GM21381 (cell line): ENCODE data around the gene GIT1.
A peak's percentile ranks its signal among the peaks of the same experiment; 100 is the strongest.

Source experiments
- ATAC-seq: cut with Tn5 transposase; IDR thresholded peaks from one replicate; pipeline ENCODE4 v1.9.1; 2021; ENCODE audit warnings: mild to moderate bottlenecking, moderate library complexity; ENCODE audit not compliant: unreplicated experiment

GIT1 gene

DNA sequence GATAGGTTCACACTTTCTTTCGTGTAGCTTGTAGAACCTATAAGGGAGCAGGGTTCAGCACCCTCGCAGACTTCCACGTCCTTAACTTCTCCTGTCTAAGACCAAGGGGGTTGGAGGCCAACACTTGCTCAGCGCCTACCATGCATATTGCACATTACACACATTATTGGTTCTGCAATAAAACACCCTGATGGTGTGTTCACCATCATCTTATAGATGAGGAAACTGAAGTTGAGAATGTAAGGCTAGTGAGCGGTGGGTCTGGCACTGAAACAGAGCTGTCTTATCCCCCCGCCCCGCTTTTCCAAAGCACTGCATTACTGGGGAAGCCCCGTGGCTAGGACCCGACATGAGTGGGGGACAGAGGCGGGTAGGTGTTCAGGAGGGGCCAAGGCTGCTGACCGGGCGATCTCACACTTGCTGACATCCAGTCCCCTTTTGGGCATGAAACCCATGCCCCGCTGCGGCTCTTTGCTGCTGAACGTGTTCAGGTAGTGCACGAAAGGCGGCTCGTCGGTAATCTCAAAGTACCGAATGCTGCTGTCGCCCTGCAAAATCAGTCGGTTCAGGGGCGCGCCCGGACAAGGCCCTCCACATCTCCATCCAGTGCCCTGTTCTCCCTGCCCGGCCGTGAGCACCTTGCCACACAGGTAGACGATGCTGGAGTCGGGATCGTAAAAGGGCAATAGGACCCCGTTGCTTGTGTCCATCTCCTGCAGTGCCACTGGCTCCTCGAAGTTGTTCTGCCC, 27.0 kb upstream of the GIT1 start:
- no peak for ATAC-seq

DNA sequence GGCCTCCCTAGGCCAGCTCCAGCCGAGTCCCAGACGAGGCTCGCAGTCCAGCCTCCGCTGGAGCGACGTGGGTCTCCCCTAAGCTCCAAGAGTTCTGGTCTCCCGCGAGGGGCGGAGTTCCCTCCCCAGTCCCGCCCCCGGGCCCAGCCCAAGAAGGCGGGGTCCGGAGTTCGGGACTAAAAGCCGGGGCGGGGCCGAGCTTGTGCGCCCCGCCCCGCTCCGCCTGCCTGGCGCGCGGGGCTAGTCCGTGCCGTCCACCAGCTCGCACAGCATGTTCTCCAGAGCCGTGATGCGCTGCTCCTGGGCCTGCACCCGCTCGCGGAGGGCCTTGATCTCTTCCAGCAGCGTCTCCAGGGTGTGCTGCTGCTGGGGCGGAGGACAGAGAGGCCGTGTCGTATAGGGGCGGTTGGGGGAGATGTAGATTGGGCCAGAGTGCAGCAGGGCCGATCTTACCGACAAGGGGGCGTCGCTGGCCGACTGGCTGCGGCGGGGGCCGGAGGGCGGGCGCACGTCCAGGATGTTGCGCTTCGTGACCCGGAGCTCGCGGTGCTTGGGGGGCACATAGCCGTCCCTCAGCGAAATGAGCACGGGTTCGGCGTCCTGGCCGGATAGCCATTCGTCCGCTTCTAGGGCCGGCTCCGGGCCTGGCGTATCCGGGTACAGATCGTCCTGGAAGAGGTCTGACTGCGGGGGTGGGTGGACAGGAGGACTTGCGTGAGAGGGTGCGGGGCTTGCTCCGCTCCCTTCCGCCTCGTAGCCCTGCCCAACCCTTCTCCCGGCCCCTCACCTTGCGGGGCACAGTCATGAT, 26.2 kb upstream of the GIT1 start:
- peak; percentile 49 for ATAC-seq

DNA sequence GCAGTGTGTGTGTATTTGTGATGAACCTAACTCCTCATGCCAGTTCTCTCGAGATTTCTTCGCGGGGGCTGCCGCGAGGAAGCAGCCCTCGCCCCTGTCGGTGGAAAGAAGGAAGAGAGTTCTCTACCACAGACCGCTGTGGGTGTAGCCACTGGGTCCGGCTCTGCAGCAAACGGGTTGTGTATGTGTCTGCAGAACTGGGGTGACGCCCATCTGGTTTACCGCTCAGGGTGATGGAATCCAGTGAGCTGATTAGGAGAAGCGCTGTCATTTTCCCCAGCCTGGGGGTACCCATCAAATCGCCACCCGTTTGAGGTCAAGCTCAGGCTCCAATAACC, 25.6 kb upstream of the GIT1 start:
- ATAC-seq: no peak

- ATAC-seq: no peak
Observed at GRCh38 chr17:29614349-29615047, 25.1 kb upstream of the GIT1 start.

GRCh38 chr17:29613856-29614255, 24.4 kb upstream of the GIT1 start:
- no peak for ATAC-seq

DNA sequence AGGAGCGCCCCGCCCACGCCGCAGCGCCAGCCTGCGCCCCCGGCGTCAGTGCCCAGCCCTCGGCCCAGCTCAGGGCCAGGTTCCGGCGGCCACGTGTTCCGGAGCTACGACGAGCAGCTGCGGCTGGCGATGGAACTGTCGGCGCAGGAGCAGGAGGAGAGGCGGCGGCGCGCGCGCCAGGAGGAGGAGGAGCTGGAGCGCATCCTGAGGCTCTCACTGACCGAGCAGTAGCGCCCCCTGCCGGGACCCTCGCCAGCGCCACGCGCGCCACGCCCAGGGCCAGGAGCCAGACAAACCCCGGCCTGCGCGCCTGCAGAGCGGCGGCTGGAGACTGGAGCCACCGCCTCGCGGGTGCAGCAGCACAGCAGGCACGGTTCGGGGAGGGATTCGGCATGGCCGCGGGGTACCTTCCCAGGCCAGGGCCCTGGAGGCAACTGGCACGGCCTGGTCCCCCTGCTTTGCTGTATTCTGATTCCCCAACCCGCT, 23.9 kb upstream of the GIT1 start:
- ATAC-seq: no peak

DNA sequence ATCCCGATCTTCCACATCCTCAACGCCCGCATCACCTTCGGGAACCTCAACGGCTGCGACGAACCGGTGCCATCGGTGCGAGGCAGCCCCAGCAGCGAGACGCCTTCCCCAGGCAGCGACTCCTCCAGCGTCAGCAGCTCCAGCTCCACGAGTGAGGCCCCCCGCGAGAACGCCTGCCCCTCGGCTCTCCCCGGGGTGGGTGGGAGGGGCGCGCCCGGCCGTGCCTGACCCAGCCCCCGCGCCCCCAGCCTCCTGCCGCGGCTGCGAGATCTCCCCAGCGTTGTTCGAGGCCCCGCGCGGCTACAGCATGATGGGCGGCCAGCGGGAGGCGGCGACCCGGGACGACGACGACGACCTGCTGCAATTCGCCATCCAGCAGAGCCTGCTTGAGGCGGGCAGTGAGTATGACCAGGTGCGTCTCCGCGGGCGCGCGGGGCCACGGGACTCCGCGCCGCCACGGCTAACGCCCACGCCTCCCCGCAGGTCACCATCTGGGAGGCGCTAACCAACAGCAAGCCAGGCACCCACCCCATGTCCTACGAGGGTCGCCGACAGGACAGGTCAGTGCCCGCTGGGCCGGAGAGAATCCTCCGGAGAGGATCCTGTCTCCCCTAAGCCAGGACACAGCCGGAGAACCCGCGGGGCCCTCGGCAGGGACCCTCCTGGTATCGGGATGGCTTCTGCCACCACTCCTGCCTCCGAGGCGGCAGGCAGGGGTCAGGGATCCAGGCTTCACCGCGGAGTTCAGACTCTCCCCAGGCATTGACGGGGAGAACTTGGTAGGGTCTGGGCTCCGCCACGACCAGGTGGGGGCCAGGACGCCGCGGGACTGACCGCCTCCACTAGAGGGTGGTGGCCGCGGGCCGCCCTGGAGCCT, 23.2 kb upstream of the GIT1 start:
- no peak for ATAC-seq

DNA sequence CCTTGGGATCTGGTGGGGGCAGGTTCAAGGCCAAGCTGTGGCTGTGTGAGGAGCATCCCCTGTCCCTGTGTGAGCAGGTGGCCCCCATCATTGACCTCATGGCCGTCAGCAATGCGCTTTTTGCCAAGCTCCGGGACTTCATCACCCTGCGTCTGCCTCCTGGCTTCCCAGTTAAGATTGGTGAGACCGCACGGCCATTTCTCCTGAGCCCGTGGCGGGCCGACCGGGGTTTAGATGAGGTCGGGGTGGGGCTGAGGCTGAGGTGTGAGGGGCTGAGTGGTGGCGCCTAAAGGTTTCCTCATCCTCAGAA, 22.6 kb upstream of the GIT1 start:
- ATAC-seq: no peak

DNA sequence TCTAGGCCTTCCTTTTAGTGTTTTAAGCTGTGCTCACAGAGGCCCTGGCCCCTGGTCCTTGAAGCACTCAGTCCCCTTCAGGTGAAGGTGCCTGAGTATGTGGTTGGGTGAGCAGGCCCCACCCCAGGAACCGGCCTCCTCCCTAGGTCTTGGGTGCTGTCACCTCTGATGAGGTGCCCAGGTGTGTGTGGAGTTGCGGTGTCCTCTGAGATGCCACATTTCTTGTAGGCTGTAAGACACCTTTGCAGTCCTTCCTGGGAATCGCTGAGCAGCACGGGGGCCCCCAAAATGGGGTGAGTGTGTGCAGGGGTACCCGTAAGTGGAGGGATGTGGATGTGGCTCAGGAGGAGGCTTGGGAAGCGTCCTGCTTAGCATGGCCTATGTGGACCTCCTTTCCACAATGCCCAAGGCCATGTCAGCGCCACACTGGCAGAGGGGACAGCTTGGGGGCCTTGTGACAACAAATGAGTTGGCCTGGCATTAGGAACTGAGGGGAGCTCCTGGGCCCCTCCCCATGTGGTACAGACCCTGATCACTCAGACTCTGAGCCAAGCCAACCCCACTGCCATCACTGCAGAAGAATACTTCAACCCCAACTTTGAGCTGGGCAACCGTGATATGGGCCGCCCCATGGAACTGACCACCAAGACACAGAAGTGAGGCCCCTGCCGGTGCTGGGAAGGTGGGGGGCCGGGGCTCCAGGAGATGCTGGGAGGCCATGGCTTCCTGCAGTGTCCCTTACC, 22.1 kb upstream of the GIT1 start:
- no peak for ATAC-seq

GRCh38 chr17:29610395-29610794, 20.9 kb upstream of the GIT1 start:
- no peak for ATAC-seq

DNA sequence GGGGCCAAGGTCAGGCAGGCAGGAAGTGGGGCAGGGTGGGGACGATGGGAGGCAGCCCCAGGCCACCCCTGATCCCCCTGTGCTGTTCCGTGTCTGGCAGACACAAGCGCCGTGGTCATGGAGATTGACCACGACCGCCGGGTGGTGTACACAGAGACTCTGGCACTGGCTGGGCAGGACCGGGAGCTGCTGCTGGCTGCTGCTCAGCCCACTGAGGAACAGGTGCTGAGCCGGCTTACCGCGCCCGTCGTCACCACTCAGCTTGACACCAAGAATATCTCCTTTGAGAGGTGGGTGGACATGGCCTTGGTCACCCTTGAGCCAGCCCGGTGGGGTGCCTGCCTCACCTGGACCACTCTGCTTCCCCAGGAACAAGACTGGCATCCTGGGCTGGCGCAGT, 19.5 kb upstream of the GIT1 start:
- ATAC-seq: no peak

DNA sequence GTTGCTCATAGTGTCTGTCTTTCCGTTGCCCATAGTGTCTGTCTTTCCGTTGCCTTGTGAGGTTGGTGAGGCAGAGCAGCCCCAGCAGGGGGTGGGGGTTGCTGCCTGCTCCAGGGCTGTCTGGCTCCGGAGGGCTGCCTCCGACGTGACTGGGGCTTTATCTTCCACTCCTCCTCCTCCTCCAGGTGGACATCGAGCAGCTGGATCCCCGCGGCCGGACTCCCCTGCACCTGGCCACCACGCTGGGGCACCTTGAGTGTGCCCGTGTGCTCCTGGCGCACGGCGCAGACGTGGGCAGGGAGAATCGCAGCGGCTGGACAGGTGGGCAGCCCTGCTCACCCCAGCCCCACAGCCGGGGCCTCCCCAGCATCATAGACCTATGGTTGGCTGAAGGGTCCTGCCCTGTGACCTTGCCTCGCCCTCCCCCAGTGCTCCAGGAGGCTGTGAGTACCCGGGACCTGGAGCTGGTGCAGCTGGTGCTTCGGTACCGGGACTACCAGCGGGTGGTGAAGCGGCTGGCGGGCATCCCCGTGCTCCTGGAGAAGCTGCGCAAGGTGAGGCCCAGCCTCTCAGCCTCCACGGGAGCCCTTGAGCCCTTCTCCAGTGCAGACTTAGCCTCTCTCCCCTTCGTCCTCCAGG, 18.2 kb upstream of the GIT1 start:
- ATAC-seq: no peak

DNA sequence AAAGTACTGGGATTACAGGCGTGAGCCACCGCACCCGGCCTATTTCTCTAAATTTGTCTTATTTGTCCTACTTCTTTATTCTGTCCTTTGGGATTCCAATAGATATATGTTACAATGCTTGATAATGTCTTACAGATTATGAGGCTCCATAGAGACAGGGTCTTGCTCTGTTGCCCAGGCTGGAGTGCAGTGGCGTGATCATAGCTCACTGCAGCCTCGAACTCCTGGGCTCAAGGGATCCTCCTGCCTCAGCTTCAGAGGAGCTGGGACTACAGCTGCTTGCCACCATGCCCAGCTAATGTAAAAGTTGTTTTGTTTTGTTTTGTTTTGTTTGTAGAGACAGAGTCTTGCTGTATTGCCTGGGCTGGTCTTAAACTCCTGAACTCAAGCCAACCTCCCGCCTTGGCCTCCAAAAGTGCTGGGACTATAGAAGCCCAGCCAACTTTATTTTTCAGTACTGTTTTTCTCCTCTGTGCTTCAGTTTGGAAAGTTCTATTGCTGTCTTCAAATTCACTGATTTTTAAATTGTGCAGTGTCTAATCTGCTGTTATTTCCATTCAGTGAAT, 13.7 kb upstream of the GIT1 start:
- ATAC-seq: no peak

DNA sequence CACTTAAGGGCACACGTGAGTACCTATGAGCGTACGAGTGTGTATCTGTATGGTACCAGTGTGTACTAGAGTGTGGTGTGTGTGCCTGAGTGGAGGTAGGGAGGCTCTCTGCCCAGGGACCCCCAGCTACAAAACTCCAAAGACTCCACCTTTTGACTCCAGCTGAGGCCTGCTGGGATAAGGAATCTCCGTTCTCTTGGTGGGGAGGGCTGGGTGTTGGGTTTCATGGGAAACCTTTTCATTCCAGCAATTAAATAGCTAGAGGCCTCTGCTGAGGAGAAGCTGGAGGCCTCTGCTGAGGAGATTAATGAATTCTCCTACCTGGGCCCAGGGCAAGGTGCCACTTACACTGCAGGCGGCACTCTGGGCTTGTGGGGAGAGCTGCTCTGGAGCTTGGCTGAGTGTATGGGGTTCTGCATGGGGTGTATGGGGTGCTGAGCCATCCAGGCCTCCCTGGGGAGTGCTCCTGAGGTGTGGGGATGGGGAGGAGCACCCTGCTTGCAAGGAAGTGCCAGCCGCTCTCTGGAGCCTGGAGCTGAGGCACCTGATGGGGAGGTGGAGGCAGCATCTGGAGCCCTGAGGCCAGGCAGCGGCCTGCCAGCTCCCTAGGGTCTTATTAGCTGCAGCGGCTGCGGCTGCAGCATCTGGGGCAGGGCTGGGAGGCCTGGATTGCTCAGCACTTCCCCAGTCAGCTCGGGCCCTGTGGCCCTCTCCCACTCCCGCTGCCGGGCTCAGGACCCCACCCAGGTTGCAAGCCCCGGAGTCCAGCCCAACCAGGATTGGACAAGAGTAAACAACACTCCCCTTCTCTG, 8.1 kb upstream of the GIT1 start:
- ATAC-seq: no peak

DNA sequence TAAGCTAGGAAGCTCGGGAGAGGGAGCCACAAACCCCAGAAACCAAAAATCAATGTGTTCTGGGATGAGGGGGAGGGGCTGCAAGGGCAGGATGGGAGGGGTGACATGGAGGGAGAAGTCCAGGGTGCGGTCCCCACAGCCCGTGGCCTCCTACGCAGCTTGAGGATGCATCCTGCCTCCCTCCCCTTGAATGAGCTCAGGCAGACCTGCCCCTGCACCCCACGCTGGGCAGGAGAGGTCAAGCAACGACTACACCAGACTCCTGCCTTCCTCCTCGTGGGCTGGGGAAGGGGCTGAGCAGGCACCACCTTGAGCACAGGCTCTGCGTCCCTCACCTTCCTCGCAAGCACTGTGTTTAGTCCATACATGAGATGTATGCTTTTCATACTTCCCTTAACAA, 7.4 kb upstream of the GIT1 start:
- no peak for ATAC-seq

GRCh38 chr17:29595943-29596774, 6.7 kb upstream of the GIT1 start:
- no peak for ATAC-seq

GRCh38 chr17:29595107-29595942, 5.9 kb upstream of the GIT1 start:
- ATAC-seq: no peak
